Medulla oblongata (tissue), 1 donor: Measurements from ENCODE around the gene RBBP4.

ENCODE experiments used
- DNase-seq: peaks from one replicate; pipeline ENCODE4 v3.0.0-alpha.2; 2015; ENCODE audit errors: extremely low spot score

The RBBP4 gene

GRCh38 chr1:32719681-32720275 is 68.8 kb downstream of the RBBP4 start:
- DNase-seq, result no peak

- DNase-seq, result no peak
Observed at GRCh38 chr1:32724678-32725614, 73.9 kb downstream of the RBBP4 start.

GRCh38 chr1:32725615-32725982 is 74.6 kb downstream of the RBBP4 start:
- DNase-seq, result no peak

- no peak for DNase-seq
Observed at GRCh38 chr1:32727876-32728275, 76.9 kb downstream of the RBBP4 start.

GRCh38 chr1:32728413-32729077 is 77.5 kb downstream of the RBBP4 start:
- no peak for DNase-seq

DNA sequence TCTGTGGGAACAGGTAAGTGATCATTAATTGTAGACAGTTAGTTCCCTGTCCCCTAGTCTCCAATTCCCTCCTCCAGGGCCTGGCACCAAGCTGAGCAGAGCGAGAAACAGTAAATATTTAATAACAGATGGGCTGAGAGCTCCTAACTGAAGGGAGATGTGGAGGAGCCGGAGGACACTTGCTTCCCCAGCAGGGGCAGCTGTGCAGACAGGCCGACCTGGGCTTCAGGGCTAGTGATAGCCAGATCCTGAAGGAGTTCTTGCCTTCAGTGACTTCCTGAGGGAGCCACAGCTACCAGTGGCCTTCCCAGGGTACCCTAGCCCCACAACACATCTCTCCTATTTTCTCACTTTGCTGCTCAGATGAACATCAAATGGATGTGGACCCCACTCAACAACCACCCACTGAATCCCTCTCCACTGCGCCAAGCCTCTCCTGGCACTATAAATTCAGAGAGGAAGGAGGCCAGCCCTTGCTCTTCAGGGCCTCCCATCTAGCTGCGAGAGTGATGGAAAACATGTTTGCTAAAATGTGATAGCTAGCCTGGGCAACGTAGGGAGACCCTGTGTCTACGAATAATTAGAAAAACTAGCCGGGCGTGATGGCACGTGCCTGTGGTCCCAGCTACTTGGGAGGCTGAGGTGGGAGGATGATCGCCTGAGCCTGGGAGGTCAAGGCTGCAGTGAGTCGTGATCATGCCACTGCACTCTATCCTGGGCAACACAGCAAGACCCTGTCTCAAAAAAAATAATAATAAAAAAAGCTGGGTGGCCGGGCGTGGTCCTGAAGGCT is 78.4 kb downstream of the RBBP4 start:
- DNase-seq, result no peak

GRCh38 chr1:32733582-32734321 is 82.7 kb downstream of the RBBP4 start:
- DNase-seq, result no peak
